HepG2 (cell line): ENCODE results near the gene MFGE8. TPM values are rescaled to one million over a fixed set of nuclear protein-coding genes. Genes with fewer than 3 reads are reported as not detected.

ENCODE experiments used
- ATAC-seq: fragments of 200-7000 bp; cut with Tn5 transposase; 3 replicates; pipeline ENCODE4 v1.9.1; 2020; ENCODE audit warnings: mild to moderate bottlenecking, moderate library complexity
- BruUV-seq: library from RNA; stranded (reverse); fragments of 400-500 nt; replicated peaks from 2 replicates; lab custom pipeline; 2021; lab: Mats Ljungman, UMichigan
- CTCF ChIA-PET: fragments of 300-600 bp; formaldehyde crosslinking; extraction: SDS; loops from one replicate; lab custom pipeline; 2021; ENCODE audit warnings: low total read pairs, inconsistent platforms, low intra/inter-chr PET ratio; lab: Yijun Ruan, JAX
- POLR2A ChIA-PET: fragments of 350-600 bp; sonication (Branson Sonifier 250); formaldehyde crosslinking; loops from one replicate; lab custom pipeline; 2020; ENCODE audit warnings: antibody characterized with exemption, inconsistent platforms; lab: Yijun Ruan, JAX
- DNase-seq: peaks from one replicate; pipeline ENCODE4 v3.0.0-alpha.2; 2015; ENCODE audit warnings: low spot score
- FAIRE-seq: peaks from 3 replicates; lab custom pipeline; 2011; peaks lifted over from hg19 to GRCh38; lab: Jason Lieb, UNC
- H2AFZ ChIP-seq: one replicate; pipeline ENCODE4 v1.6.1; 2011; ENCODE audit warnings: low read length, inconsistent platforms
- H3K27ac ChIP-seq: fragments of 300-600 bp; 3 replicates; pipeline ENCODE4 v1.8.0; 2011; ENCODE audit warnings: mixed run types, mild to moderate bottlenecking, mixed read lengths, low read length, inconsistent platforms; ENCODE audit not compliant: insufficient read depth; ENCODE audit errors: extremely low read length
- H3K27me3 ChIP-seq, 2 experiments: fragments of 200-600 bp in 1 of 2; 2 replicates in 1 of 2; 3 replicates in 1 of 2; pipeline versions ENCODE4 v1.6.0 to v1.8.0; 2011; ENCODE audit warnings: low read length in 2 of 2, mild to moderate bottlenecking in 2 of 2, moderate library complexity in 2 of 2, inconsistent platforms in 1 of 2; ENCODE audit not compliant: insufficient read depth in 2 of 2, control insufficient read depth in 1 of 2
- H3K36me3 ChIP-seq, 2 experiments: fragments of 200-600 bp in 1 of 2; replicated peaks in 1 of 2; 2 replicates in 1 of 2; 3 replicates in 1 of 2; pipeline versions ENCODE4 v1.5.1 to v1.8.0; 2011; ENCODE audit warnings: low read length in 2 of 2, inconsistent platforms in 1 of 2; ENCODE audit not compliant: insufficient read depth in 2 of 2, control insufficient read depth in 1 of 2
- H3K4me1 ChIP-seq: 2 replicates; pipeline ENCODE4 v1.5.1; 2012; ENCODE audit warnings: low read length, inconsistent platforms; ENCODE audit not compliant: insufficient read depth
- H3K4me2 ChIP-seq: 2 replicates; pipeline ENCODE4 v1.6.0; 2011; ENCODE audit warnings: low read depth, low read length, inconsistent platforms
- H3K4me3 ChIP-seq, 3 experiments: fragments of 200-600 bp in 1 of 3; sonication (generic), shearing (Covaris generic) in 1 of 3; replicated peaks in 1 of 3; 2 replicates each; pipeline ENCODE4 v1.5.1; 2011 to 2016; ENCODE audit warnings: low read length in 3 of 3, inconsistent platforms in 2 of 3, low read depth in 2 of 3, mild to moderate bottlenecking in 2 of 3, control low read depth in 1 of 3, mixed read lengths in 1 of 3; ENCODE audit not compliant: insufficient read depth in 1 of 3
- H3K79me2 ChIP-seq: one replicate; pipeline ENCODE4 v1.6.1; 2011; ENCODE audit warnings: low read length, inconsistent platforms; ENCODE audit not compliant: insufficient read depth
- H3K9ac ChIP-seq: 2 replicates; pipeline ENCODE4 v1.6.0; 2011; ENCODE audit warnings: mild to moderate bottlenecking, low read depth, low read length, inconsistent platforms; ENCODE audit not compliant: insufficient read depth
- H3K9me3 ChIP-seq: 2 replicates; pipeline ENCODE4 v1.5.1; 2012; ENCODE audit warnings: mild to moderate bottlenecking, low read length
- H4K20me1 ChIP-seq: 2 replicates; pipeline ENCODE4 v1.6.0; 2011; ENCODE audit warnings: inconsistent platforms, mild to moderate bottlenecking, low read length, moderate library complexity; ENCODE audit not compliant: insufficient read depth
- AHDC1 ChIP-seq: sonication (generic); formaldehyde crosslinking; IDR thresholded peaks from 2 replicates; pipeline ENCODE4 v1.5.1; 2020; ENCODE audit warnings: mild to moderate bottlenecking, missing genetic modification reagents, borderline replicate concordance
- AHR ChIP-seq: IDR thresholded peaks from 2 replicates; pipeline ENCODE4 v1.6.1; 2018; ENCODE audit warnings: missing genetic modification reagents, missing compliant biosample characterization
- DDIT3 ChIP-seq: sonication (generic); formaldehyde crosslinking; IDR thresholded peaks from 2 replicates; pipeline ENCODE4 v1.4.0; 2020; ENCODE audit warnings: mild to moderate bottlenecking, missing genetic modification reagents
- JUNB ChIP-seq: sonication (generic); formaldehyde crosslinking; IDR thresholded peaks from 2 replicates; pipeline ENCODE4 v1.8.0; 2022; ENCODE audit warnings: missing genetic modification reagents, mild to moderate bottlenecking, borderline replicate concordance
- NFIB ChIP-seq: sonication (generic); formaldehyde crosslinking; IDR thresholded peaks from 2 replicates; pipeline ENCODE4 v1.9.0; 2021; ENCODE audit warnings: missing genetic modification reagents, mild to moderate bottlenecking, borderline replicate concordance
- SIN3B ChIP-seq: fragments of 150-350 bp; IDR thresholded peaks from 2 replicates; pipeline ENCODE4 v1.6.1; 2014; ENCODE audit warnings: low read length
- SRSF1 ChIP-seq: fragments of 200-400 bp; formaldehyde crosslinking; optimal IDR thresholded peaks from 2 replicates; pipeline ENCODE3; 2017; ENCODE audit warnings: mild to moderate bottlenecking, low read depth, low read length, moderate library complexity
- SUZ12 ChIP-seq: fragments of 150-350 bp; IDR thresholded peaks from 2 replicates; pipeline ENCODE4 v1.6.1; 2014; ENCODE audit warnings: low read depth, low read length
- TBL1XR1 ChIP-seq: fragments of 150-350 bp; IDR thresholded peaks from 2 replicates; pipeline ENCODE4 v1.6.1; 2014; ENCODE audit warnings: borderline replicate concordance, low read length; ENCODE audit not compliant: partially characterized antibody
- THAP8 ChIP-seq: sonication (generic); formaldehyde crosslinking; IDR thresholded peaks from 2 replicates; pipeline ENCODE4 v1.5.1; 2020; ENCODE audit warnings: missing genetic modification reagents, mild to moderate bottlenecking, borderline replicate concordance
- ZBTB25 ChIP-seq: IDR thresholded peaks from 2 replicates; pipeline ENCODE4 v1.6.1; 2018; ENCODE audit warnings: missing genetic modification reagents
- ZBTB46 ChIP-seq: sonication (generic); formaldehyde crosslinking; IDR thresholded peaks from 2 replicates; pipeline ENCODE4 v1.4.0; 2020; ENCODE audit warnings: mild to moderate bottlenecking, missing genetic modification reagents, borderline replicate concordance
- ZIK1 ChIP-seq: sonication (generic); formaldehyde crosslinking; IDR thresholded peaks from 2 replicates; pipeline ENCODE4 v1.5.0; 2020; ENCODE audit warnings: mild to moderate bottlenecking, low read depth, missing genetic modification reagents, borderline replicate concordance
- WGBS: methylation state at CpG from one replicate; pipeline ENCODE4 v1.1.6; 2017; ENCODE audit warnings: low lambda C conversion rate; 5-methylcytosine and 5-hydroxymethylcytosine counted together
- in situ Hi-C: cut with HindIII; loops from 2 replicates; pipeline ENCODE4 v1.10.0; 2017; ENCODE audit warnings: low pct_unique_long_range_greater_than_20kb; ENCODE audit not compliant: extremely low pct_ligation_motif_present
- intact Hi-C: fragments of 100-400 bp; cut with micrococcal nuclease; formaldehyde crosslinking; loops from one replicate; pipeline ENCODE4 v1.10.0; 2022; ENCODE audit not compliant: unreplicated experiment
- polyA plus RNA-seq, 8 experiments: library from polyadenylated mRNA; depleted of rRNA in 3 of 8; stranded (reverse) in 7 of 8; unstranded in 1 of 8; fragments of >200 nt; fragmentation: Illumina TruSeq in 4 of 8; extraction: Trizol in 4 of 8; gene quantifications; 2 replicates each; pipeline versions ENCODE4 v1.2.1 to v1.2.3, GENCODE V29; 2011 to 2016; ENCODE audit warnings: low read depth in 4 of 8, missing spikeins in 1 of 8, mixed read lengths in 1 of 8; ENCODE audit not compliant: insufficient read depth in 1 of 8
- total RNA-seq, 5 experiments: library from RNA; depleted of rRNA; stranded (reverse); fragments of >200 nt; fragmentation: Illumina TruSeq; extraction: Trizol; gene quantifications; 2 replicates each; pipeline ENCODE4 v1.2.3, GENCODE V29; 2016; ENCODE audit warnings: low read depth in 1 of 5

The MFGE8 gene
- total and polyA plus RNA-seq, 2 of the 13 experiments (the other 11 are each of a cell fraction or from before 2014, with no cell fraction given), result 3.4 to 22.1 TPM

- no peak for TF ChIP-seq AHR
- TF ChIP-seq TBL1XR1, result no peak
Observed at GRCh38 chr15:88904257-88904623, 8.9 kb downstream of the MFGE8 start (continued).

GRCh38 chr15:88902846-88903245 lies 10.3 kb downstream of the MFGE8 start:
- Histone ChIP-seq H4K20me1 (0 out of 2 replicates have a peak, but pooled peaks cover 3% of the 10 kb centered on the region), H3K79me2 (no peaks in the 10 kb centered on the region), H3K36me3 (no peaks in the 10 kb centered on the region), H3K4me3 (no peak overlapping the region), H2AFZ (no peak overlapping the region), H3K27me3 (no peaks in the 10 kb centered on the region), H3K9ac (no peak overlapping the region), H3K27ac (no peak overlapping the region), H3K4me2 (no peak overlapping the region), H3K4me1 (peaks cover 10% of the 10 kb centered on the region), H3K9me3 (no peaks in the 10 kb centered on the region)
- intact Hi-C loops, result no loop called here
- no CpG with 5 or more reads among the region's 2 CpGs for WGBS
- in situ Hi-C loops, result loop anchor here (5.0 to 10.0 kb wide), 2 partner anchors 99 to 272 kb away; no protein-coding TSS in a partner anchor
- ATAC-seq (no peak), DNase-seq (no peak), FAIRE-seq (no peak)
- CTCF ChIA-PET, result no interaction called here
- BruUV-seq, result no TSS peak
- POLR2A ChIA-PET, result no interaction called here
- no peak for TF ChIP-seq ZBTB25 (CRISPR knock-in tag)
- TF ChIP-seq NFIB, result no peak
- TF ChIP-seq ZIK1, result no peak
- TF ChIP-seq JUNB, result no peak
- TF ChIP-seq SIN3B, result no peak
- TF ChIP-seq ZBTB46 (CRISPR knock-in tag), result no peak
- TF ChIP-seq DDIT3, result no peak
- TF ChIP-seq AHDC1 (CRISPR knock-in tag), result no peak
- TF ChIP-seq SRSF1, result no peak
- no peak for TF ChIP-seq THAP8
- TF ChIP-seq SUZ12, result no peak
